Measurements from ENCODE around the gene KLK6.

Gene KLK6

DNA sequence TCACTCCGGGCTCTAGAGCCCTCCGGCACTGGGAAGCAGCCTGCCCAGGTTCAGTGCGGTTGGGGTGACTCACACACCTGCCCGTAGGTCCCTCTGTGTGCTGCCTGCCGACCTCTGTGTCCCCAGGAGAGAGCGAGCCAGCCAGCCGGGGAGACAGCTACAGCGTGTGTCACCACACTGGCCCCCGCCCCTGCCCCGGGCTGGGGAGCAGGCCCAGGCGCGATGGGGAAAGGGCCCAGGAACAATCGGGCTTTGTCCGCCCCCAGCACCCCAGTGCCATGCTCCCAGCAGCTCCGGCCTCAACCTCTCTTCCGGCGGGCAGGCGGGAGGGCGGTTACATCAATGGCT is at the start of gene KLK6:
Gene KLK6 (minus strand): TSS at position 179 of the 348 bp plus-strand sequence. CDS start 1,487 bp downstream, outside the sequence.
- DNase-seq = peak in 13 of 14 donors; percentile 9 to 90 (median 73)

DNA sequence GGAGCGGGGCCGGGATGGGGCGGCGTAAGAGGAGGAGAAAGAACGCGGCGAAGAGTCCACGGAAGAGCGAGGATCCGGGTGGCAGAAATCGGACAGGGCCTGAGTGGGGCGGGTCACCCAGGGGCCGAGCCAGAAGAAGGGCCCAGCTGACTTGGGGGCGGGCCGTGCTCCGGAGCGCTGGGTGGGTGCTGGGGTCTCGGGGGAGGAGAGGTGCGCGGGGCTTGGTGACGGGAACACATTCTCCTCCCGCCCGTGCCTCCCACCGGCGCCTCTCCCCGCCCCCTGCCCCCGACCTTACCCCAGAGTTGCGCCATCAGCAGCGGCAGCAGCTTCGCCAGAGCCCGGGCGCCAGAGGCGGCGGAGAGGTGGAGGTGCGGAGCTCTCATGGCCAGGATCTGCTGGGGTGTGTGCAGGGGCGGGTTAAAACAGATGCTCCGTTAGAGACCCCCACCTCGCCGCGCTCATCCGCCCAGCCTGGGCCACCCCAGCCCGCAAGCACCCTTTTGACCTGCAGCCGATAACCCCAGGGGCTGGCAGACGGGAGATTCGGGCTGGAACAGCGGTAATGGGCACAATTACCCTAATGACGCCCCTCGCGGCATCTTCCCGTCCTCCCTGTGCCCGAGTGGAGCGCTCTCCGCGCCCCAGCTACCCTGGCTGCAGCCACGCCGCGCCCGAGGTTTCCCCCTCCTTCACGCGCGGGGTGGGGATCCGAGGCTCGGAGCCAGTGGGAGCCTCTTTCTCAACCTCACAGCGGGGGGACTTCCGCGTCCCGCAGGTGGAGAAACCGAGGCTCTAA is 49.6 kb upstream of the KLK6 start:
- peak in 1 of 14 donors; percentile 1 for DNase-seq

- DNase-seq = peak in 9 of 14 donors; percentile 8 to 76 (median 46)
These were observed 47.6 kb upstream of the KLK6 start for GRCh38 chr19:51016798-51017683.

- DNase-seq = no peak
These were observed 46.4 kb upstream of the KLK6 start for GRCh38 chr19:51015691-51016267.

GRCh38 chr19:51014242-51014641 is 44.9 kb upstream of the KLK6 start:
- DNase-seq = no peak

DNA sequence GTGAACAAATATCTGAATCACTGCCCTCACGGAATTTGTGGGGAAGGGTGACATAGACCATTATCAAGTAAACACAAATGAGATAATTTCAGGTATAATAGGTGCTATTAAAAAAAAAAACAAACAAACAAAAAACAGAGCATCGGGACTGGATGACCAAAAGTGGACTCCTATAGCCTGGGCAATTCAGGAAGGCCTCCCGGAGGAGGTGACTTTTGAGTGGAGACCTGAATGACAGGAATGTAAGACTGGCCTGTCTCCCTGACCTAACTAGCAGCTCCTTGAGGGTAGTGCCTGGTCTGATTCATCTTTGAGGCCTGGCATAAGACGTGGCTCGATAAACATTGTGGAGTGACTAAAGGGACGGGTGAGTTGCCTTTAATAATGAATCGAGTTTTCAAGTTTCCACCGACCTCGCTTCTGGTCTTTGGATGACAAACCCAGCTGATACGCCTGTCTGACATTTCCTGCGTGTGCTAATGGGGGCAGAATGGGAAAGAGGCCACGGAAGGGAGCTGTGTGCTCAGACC is 43.3 kb upstream of the KLK6 start:
- no peak for DNase-seq

- DNase-seq = no peak
These were observed 40.8 kb upstream of the KLK6 start for GRCh38 chr19:51010066-51010795.

- no peak for DNase-seq
These were observed 39.9 kb upstream of the KLK6 start for GRCh38 chr19:51009061-51009891.

DNA sequence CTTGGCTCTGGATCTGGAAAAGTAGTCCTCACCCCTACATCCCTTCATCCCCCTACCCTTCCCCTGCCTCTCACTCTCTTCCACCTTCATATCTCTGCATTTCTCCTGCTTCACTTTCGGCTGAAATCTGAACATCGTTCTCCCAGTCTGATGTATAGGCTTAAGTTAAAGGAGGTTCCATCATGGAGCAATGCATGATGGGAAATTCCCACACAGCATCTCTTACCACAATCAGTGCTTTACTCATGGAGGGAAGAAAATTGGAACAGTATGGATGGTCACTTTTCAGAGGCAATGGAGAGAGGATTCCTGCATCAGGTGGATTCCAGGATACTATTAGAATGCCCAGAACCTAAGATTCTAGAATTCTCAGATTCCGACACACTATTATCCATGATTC is 38.1 kb upstream of the KLK6 start:
- DNase-seq = no peak

DNA sequence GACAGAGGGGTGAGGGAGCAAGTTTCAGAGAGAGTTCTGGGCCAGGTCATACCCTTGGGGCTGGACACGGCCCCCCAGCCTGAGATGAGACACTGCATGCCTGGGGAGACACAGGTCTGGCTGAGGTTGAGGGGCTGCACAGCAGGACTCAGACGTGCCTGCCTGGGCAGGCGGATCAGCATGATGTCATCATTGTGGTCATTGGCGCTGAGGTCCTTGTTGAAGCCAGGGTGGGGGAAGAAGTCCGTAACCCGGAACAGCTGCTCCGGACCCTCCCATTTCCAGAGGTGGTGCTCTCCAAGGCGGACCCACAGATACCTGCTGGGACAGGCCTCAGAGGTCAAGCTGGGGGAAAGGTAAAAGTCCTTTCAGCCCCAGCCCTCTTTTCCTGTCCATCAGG is 37.0 kb upstream of the KLK6 start:
- no peak for DNase-seq

DNA sequence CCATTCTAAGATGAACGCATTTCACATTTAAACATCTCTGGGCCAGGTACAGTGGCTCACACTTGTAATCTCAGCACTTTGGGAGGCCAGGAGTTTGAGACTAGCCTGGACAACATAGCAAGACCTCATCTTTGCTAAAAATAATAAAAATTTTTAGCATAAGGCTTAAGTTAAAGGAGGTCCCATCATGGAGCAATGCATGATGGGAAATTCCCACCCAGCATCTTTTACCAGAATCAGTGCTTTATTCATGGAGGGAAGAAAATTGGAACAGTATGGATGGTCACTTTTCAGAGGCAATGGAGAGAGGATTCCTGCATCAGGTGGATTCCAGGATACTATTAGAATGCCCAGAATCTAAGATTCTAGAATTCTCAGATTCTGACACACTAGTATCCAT is 35.9 kb upstream of the KLK6 start:
- no peak for DNase-seq

- no peak for DNase-seq
These were observed 33.9 kb upstream of the KLK6 start for GRCh38 chr19:51003316-51003715.

- DNase-seq = peak in 1 of 14 donors; percentile 39
These were observed 33.3 kb upstream of the KLK6 start for GRCh38 chr19:51002542-51003311.

- DNase-seq = no peak
These were observed 32.7 kb upstream of the KLK6 start for GRCh38 chr19:51002089-51002532.

DNA sequence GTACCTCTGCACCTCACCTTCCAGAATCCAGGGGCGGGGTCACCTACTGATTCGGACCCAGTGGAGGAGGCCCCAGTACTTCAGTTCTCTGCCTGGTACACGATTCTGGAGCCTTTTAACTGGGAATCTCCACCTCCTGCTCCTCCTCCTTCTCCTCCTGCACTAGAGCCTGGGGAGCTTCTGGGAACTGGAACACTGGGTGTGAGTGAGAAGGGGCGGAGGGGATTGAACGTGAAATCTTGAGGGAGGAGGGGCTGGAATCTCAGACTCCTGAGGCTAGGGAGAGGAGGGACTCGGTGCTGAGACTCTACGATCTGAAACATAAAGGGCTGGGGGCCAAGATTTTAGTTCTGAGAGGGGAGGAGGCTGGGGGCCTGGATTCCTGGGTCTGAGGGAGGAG is 32.1 kb upstream of the KLK6 start, which contains the start of gene KLK8:
Gene KLK8 (minus strand): TSS at position 90 of the 400 bp plus-strand sequence. CDS start 437 bp downstream, outside the sequence.
- DNase-seq = no peak

DNA sequence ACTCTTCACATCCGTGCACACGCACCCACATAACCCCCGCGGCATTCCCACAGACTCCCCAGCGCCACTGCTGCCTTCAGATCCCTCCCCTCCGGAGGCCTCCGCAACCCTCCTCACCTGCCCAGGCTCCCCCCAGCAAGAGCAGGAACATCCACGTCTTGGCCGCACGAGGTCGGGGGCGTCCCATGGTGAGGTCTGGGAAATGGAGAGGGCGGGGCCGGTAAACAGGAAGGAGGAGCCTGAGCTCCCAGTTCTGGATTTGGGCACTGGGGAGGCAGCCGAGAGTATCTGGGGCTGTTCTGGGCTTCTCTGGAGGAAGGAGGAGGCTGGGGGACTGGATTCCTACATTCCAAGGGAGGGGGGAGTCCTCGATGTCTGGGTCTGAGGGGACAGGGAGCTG is 31.6 kb upstream of the KLK6 start:
- no peak for DNase-seq

GRCh38 chr19:51000426-51000825 is 31.0 kb upstream of the KLK6 start:
- DNase-seq = no peak

DNA sequence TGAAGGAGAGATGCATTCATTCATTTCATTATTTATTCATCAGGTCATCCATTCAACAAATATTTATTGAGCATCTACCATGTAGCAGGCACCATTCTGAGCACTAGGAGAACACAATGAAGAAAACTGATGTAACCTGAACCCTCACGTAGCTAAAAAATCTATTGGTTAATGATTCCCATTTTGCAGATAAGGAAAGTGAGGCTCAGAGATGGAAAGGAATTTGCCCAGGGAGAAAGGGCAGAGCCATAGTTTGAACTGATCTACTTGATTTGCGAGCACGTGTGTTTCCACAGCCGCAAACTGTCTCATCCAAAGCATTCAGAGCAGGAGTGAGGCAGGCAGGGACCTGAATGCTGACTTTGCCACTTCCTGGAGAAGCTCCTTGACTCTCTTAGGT is 29.3 kb upstream of the KLK6 start:
- DNase-seq = no peak

DNA sequence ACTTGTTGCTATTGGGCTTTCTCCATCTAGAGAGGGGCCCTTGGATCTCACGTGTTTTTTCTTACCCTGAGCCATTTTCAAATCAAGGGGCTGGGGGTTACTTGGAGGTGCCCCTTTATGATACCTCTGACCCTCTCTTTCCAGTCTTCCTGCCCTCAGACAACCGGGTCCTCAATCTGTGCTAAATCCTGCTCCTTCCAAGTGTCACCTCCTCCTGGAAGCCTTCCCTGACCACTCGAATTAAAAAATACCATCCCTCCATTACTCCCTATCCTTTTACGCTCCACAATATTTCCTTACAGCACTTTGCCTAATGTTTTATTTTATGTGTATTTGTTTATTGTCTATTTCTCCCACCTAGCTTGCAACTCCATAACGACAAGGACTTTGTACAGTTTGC is 28.7 kb upstream of the KLK6 start:
- no peak for DNase-seq

DNA sequence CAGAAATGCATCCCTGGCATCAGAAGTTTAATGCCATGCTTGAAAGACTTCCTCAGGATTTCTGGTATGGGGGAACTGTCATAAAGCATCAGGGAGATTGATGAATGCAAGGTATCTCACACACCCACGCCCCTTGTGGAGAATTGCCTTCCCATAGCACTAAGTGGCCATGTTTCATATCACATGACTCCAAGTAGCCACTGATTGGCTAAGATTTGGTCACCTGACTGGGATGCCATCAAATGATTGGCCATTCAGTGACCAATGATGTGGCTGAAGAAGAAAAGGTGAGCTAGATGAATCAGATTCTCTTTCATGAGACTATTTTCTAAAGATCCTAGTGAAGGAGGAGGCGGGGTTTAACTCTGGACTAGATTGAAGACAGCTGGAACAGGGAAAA is 24.7 kb upstream of the KLK6 start:
- no peak for DNase-seq
